Measurements from ENCODE around the gene MRPL54.

MRPL54 gene

GRCh38 chr19:3790209-3790734 lies 27.8 kb downstream of the MRPL54 start:
- Histone ChIP-seq H3K4me3 (replicated peaks; ENCODE audit: insufficient read depth, low read length) (no peak overlapping the region), H3K27ac (replicated peaks) (no peak overlapping the region), H3K27me3 (ENCODE audit: insufficient read depth, poor library complexity, severe bottlenecking) (peaks cover 2% of the 10 kb centered on the region)
- TF ChIP-seq CTCF (IDR thresholded peaks at IDR 0.05; ENCODE audit: insufficient read depth, low read length) (no peak), GABPA (IDR thresholded peaks at IDR 0.05; ENCODE audit: low read depth) (no peak), SPI1 (IDR thresholded peaks at IDR 0.05; ENCODE audit: borderline replicate concordance, low read depth) (no peak), REST (IDR thresholded peaks at IDR 0.05; ENCODE audit: insufficient replicate concordance, low read depth) (no peak), POLR2AphosphoS5 (IDR thresholded peaks at IDR 0.05; ENCODE audit: low read depth) (no peak)
- no peak for DNase-seq (ENCODE audit: low read depth in 1 of 2, low spot score in 1 of 2)

- TF ChIP-seq POLR2AphosphoS5 (IDR thresholded peaks at IDR 0.05; ENCODE audit: low read depth), result no peak
- TF ChIP-seq REST (IDR thresholded peaks at IDR 0.05; ENCODE audit: insufficient replicate concordance, low read depth), result no peak
- TF ChIP-seq SPI1 (IDR thresholded peaks at IDR 0.05; ENCODE audit: borderline replicate concordance, low read depth), result no peak
- no peak for TF ChIP-seq CTCF (IDR thresholded peaks at IDR 0.05; ENCODE audit: insufficient read depth, low read length)
- TF ChIP-seq GABPA (IDR thresholded peaks at IDR 0.05; ENCODE audit: low read depth), result no peak
- Histone ChIP-seq H3K27me3 (ENCODE audit: insufficient read depth, poor library complexity, severe bottlenecking) (peaks cover 2% of the 10 kb centered on the region), H3K27ac (replicated peaks) (no peak overlapping the region), H3K4me3 (replicated peaks; ENCODE audit: insufficient read depth, low read length) (no peak overlapping the region)
- no peak for DNase-seq (ENCODE audit: low read depth in 1 of 2, low spot score in 1 of 2)
Measured at GRCh38 chr19:3790941-3791340, 28.5 kb downstream of the MRPL54 start.

- H3K27ac ChIP-seq (replicated peaks), result no peak overlapping the region
- H3K4me3 ChIP-seq (replicated peaks; ENCODE audit: insufficient read depth, low read length), result no peak overlapping the region
- no peak for DNase-seq (ENCODE audit: low read depth in 1 of 2, low spot score in 1 of 2)
- H3K27me3 ChIP-seq (ENCODE audit: insufficient read depth, poor library complexity, severe bottlenecking), result peaks cover 2% of the 10 kb centered on the region
- TF ChIP-seq CTCF (IDR thresholded peaks at IDR 0.05; ENCODE audit: insufficient read depth, low read length) (no peak), POLR2AphosphoS5 (IDR thresholded peaks at IDR 0.05; ENCODE audit: low read depth) (no peak), GABPA (IDR thresholded peaks at IDR 0.05; ENCODE audit: low read depth) (no peak), REST (IDR thresholded peaks at IDR 0.05; ENCODE audit: insufficient replicate concordance, low read depth) (no peak), SPI1 (IDR thresholded peaks at IDR 0.05; ENCODE audit: borderline replicate concordance, low read depth) (no peak)
Measured at GRCh38 chr19:3792114-3792513, 29.6 kb downstream of the MRPL54 start.

Data from HL-60 (cell line).